ENCODE measurements around the gene PBX2.
A peak's percentile ranks its signal among the peaks of the same experiment; 100 is the strongest.
"Not testable (repeated sequence)": the region's sequence is repeated elsewhere in the genome, so short reads cannot be mapped to it uniquely, and the experiment has no call there.

PBX2 gene

GRCh38 chr6:32218167-32218566 lies 28.2 kb upstream of the PBX2 start:
- no peaks in the 10 kb centered on the region for H3K36me3 ChIP-seq
- H3K27me3 ChIP-seq, result no peaks in the 10 kb centered on the region
- H3K27ac ChIP-seq, result no peak overlapping the region
- peaks cover 4 to 11% (median 9%) of the 10 kb centered on the region in 10 experiments; a peak in 12 of 20 replicates for H3K4me1 ChIP-seq
- no peaks in the 10 kb centered on the region for H4K20me1 ChIP-seq
- H3K9ac ChIP-seq, result no peak overlapping the region
- H3K9me3 ChIP-seq (replicated peaks in 1 of 11), result no peaks in the 10 kb centered on the region
- H3K4me2 ChIP-seq, result no peak overlapping the region
- H3K4me3 ChIP-seq, result no peak overlapping the region
- no peak for TF ChIP-seq Cebpa-rat (IDR thresholded peaks at IDR 0.05)

GRCh38 chr6:32216998-32217397 lies 27.0 kb upstream of the PBX2 start:
- Histone ChIP-seq H3K4me3 (no peak overlapping the region), H3K9me3 (replicated peaks in 1 of 11) (no peaks in the 10 kb centered on the region), H3K4me2 (no peak overlapping the region), H4K20me1 (no peaks in the 10 kb centered on the region), H3K36me3 (no peaks in the 10 kb centered on the region), H3K27me3 (no peaks in the 10 kb centered on the region), H3K4me1 (peaks cover 0 to 3% (median 0%) of the 10 kb centered on the region in 10 experiments; a peak in 1 of 20 replicates), H3K27ac (no peak overlapping the region), H3K9ac (no peak overlapping the region)
- TF ChIP-seq Cebpa-rat (IDR thresholded peaks at IDR 0.05), result no peak

GRCh38 chr6:32216285-32216684 lies 26.3 kb upstream of the PBX2 start:
- Histone ChIP-seq H3K27ac (no peak overlapping the region), H3K9me3 (replicated peaks in 1 of 11) (no peaks in the 10 kb centered on the region), H3K4me3 (no peak overlapping the region), H3K4me1 (0 out of 20 replicates have a peak, but pooled peaks cover 0 to 3% (median 0%) of the 10 kb centered on the region in 10 experiments), H3K27me3 (no peaks in the 10 kb centered on the region), H3K4me2 (no peak overlapping the region), H4K20me1 (no peaks in the 10 kb centered on the region), H3K9ac (no peak overlapping the region), H3K36me3 (no peaks in the 10 kb centered on the region)
- no peak for TF ChIP-seq Cebpa-rat (IDR thresholded peaks at IDR 0.05)

GRCh38 chr6:32215617-32216016 lies 25.6 kb upstream of the PBX2 start:
- no peak for TF ChIP-seq Cebpa-rat (IDR thresholded peaks at IDR 0.05)
- Histone ChIP-seq H3K36me3 (no peaks in the 10 kb centered on the region), H3K4me2 (no peak overlapping the region), H3K9ac (no peak overlapping the region), H3K4me1 (0 out of 20 replicates have a peak, but pooled peaks cover 0 to 3% (median 0%) of the 10 kb centered on the region in 10 experiments), H3K4me3 (no peak overlapping the region), H3K9me3 (replicated peaks in 1 of 11) (no peaks in the 10 kb centered on the region), H3K27ac (no peak overlapping the region), H4K20me1 (no peaks in the 10 kb centered on the region), H3K27me3 (no peaks in the 10 kb centered on the region)

GRCh38 chr6:32214126-32214525 lies 24.1 kb upstream of the PBX2 start:
- TF ChIP-seq Cebpa-rat (IDR thresholded peaks at IDR 0.05), result no peak
- H3K4me1 ChIP-seq, result 0 out of 20 replicates have a peak, but pooled peaks cover 0 to 3% (median 0%) of the 10 kb centered on the region in 10 experiments
- H3K36me3 ChIP-seq, result no peaks in the 10 kb centered on the region
- no peak overlapping the region for H3K9ac ChIP-seq
- no peaks in the 10 kb centered on the region for H4K20me1 ChIP-seq
- H3K4me2 ChIP-seq, result peak overlapping the region in 1 of 11 experiments; percentile 37; a peak in 1 of 22 replicates
- no peaks in the 10 kb centered on the region for H3K27me3 ChIP-seq
- H3K27ac ChIP-seq, result no peak overlapping the region
- H3K9me3 ChIP-seq (replicated peaks in 1 of 11), result no peaks in the 10 kb centered on the region
- no peak overlapping the region for H3K4me3 ChIP-seq

GRCh38 chr6:32213649-32214048 lies 23.6 kb upstream of the PBX2 start:
- H4K20me1 ChIP-seq, result no peaks in the 10 kb centered on the region
- no peaks in the 10 kb centered on the region for H3K36me3 ChIP-seq
- H3K4me1 ChIP-seq, result 0 out of 20 replicates have a peak, but pooled peaks cover 0 to 3% (median 0%) of the 10 kb centered on the region in 10 experiments
- no peak overlapping the region for H3K9ac ChIP-seq
- H3K4me3 ChIP-seq, result no peak overlapping the region
- peak overlapping the region in 1 of 11 experiments; percentile 37; a peak in 1 of 22 replicates for H3K4me2 ChIP-seq
- no peaks in the 10 kb centered on the region for H3K27me3 ChIP-seq
- H3K27ac ChIP-seq, result no peak overlapping the region
- no peak for TF ChIP-seq Cebpa-rat (IDR thresholded peaks at IDR 0.05)
- H3K9me3 ChIP-seq (replicated peaks in 1 of 11), result no peaks in the 10 kb centered on the region

GRCh38 chr6:32212076-32212760 lies 22.2 kb upstream of the PBX2 start:
- no peak overlapping the region for H3K27ac ChIP-seq
- no peaks in the 10 kb centered on the region for H3K27me3 ChIP-seq
- H3K4me3 ChIP-seq, result no peak overlapping the region
- H4K20me1 ChIP-seq, result no peaks in the 10 kb centered on the region
- H3K36me3 ChIP-seq, result no peaks in the 10 kb centered on the region
- H3K4me1 ChIP-seq, result 0 out of 20 replicates have a peak, but pooled peaks cover 0 to 3% (median 0%) of the 10 kb centered on the region in 10 experiments
- H3K9me3 ChIP-seq (replicated peaks in 1 of 11), result no peaks in the 10 kb centered on the region
- TF ChIP-seq Cebpa-rat (IDR thresholded peaks at IDR 0.05), result peak in 3 of 11 experiments; percentile 16 to 50 (median 37); a peak in 1 of 22 replicates
- H3K4me2 ChIP-seq, result no peak overlapping the region
- H3K9ac ChIP-seq, result no peak overlapping the region

- H3K27ac ChIP-seq; H3K27me3 ChIP-seq; H3K4me2 ChIP-seq; H3K36me3 ChIP-seq; H3K9me3 ChIP-seq (replicated peaks in 1 of 11); H3K9ac ChIP-seq; H3K4me3 ChIP-seq; H4K20me1 ChIP-seq; H3K4me1 ChIP-seq: not testable (repeated sequence)
These were observed 21.4 kb upstream of the PBX2 start for GRCh38 chr6:32211432-32211831.

GRCh38 chr6:32210191-32210601 lies 20.2 kb upstream of the PBX2 start:
- H3K4me2 ChIP-seq, result no peak overlapping the region
- H4K20me1 ChIP-seq, result no peaks in the 10 kb centered on the region
- H3K4me1 ChIP-seq, result 0 out of 20 replicates have a peak, but pooled peaks cover 0 to 3% (median 0%) of the 10 kb centered on the region in 10 experiments
- no peak overlapping the region for H3K9ac ChIP-seq
- no peak overlapping the region for H3K4me3 ChIP-seq
- 0 out of 22 replicates have a peak, but pooled peaks cover 0 to 3% (median 0%) of the 10 kb centered on the region in 11 experiments for H3K9me3 ChIP-seq (replicated peaks in 1 of 11)
- H3K27me3 ChIP-seq, result no peaks in the 10 kb centered on the region
- H3K36me3 ChIP-seq, result no peaks in the 10 kb centered on the region
- no peak for TF ChIP-seq Cebpa-rat (IDR thresholded peaks at IDR 0.05)
- H3K27ac ChIP-seq, result no peak overlapping the region

GRCh38 chr6:32208996-32209395 lies 19.0 kb upstream of the PBX2 start:
- Histone ChIP-seq H4K20me1 (no peaks in the 10 kb centered on the region), H3K4me1 (0 out of 20 replicates have a peak, but pooled peaks cover 0 to 2% (median 0%) of the 10 kb centered on the region in 10 experiments), H3K9ac (no peak overlapping the region), H3K27ac (no peak overlapping the region), H3K27me3 (no peaks in the 10 kb centered on the region), H3K36me3 (no peaks in the 10 kb centered on the region), H3K4me2 (no peak overlapping the region), H3K9me3 (replicated peaks in 1 of 11) (0 out of 22 replicates have a peak, but pooled peaks cover 0 to 3% (median 0%) of the 10 kb centered on the region in 11 experiments), H3K4me3 (no peak overlapping the region)
- TF ChIP-seq Cebpa-rat (IDR thresholded peaks at IDR 0.05), result no peak
